CD4-positive, CD25-positive, alpha-beta regulatory T cell (primary cell): Measurements from ENCODE around the gene ASGR2. TPM values are rescaled to one million over a fixed set of nuclear protein-coding genes. Genes with fewer than 3 reads are reported as not detected.
"Not testable (repeated sequence)": the region's sequence is repeated elsewhere in the genome, so short reads cannot be mapped to it uniquely, and the experiment has no call there.

ENCODE experiments used
- ATAC-seq, 2 donors: fragments of 150-1000 bp; cut with Tn5 transposase; one replicate each; pipeline ENCODE4 v1.10.0; 2021; ENCODE audit warnings: low read depth in 2 of 2, moderate number of reproducible peaks in 2 of 2, moderate library complexity in 1 of 2
- DNase-seq, 3 donors: peaks; one replicate each; pipeline versions ENCODE4 v3.0.0 to v3.0.0-alpha.2; 2012 to 2022; ENCODE audit warnings: mixed read lengths in 1 of 3
- H3K27ac ChIP-seq: one replicate; pipeline ENCODE4 v1.7.0; 2013; ENCODE audit warnings: mild to moderate bottlenecking, low read length; ENCODE audit not compliant: insufficient read depth, poor library complexity, severe bottlenecking
- H3K27me3 ChIP-seq: one replicate; pipeline ENCODE4 v1.7.0; 2013; ENCODE audit warnings: low read length; ENCODE audit not compliant: control insufficient read depth, insufficient read depth
- H3K36me3 ChIP-seq: one replicate; pipeline ENCODE4 v1.7.0; 2013; ENCODE audit warnings: mild to moderate bottlenecking, low read length, moderate library complexity; ENCODE audit not compliant: control insufficient read depth, insufficient read depth
- H3K4me1 ChIP-seq: 2 replicates; pipeline ENCODE4 v1.7.0; 2013; ENCODE audit warnings: mild to moderate bottlenecking, low read length; ENCODE audit not compliant: insufficient read depth, control insufficient read depth, poor library complexity, severe bottlenecking
- H3K4me3 ChIP-seq: one replicate; pipeline ENCODE4 v1.7.0; 2013; ENCODE audit warnings: low read depth, mild to moderate bottlenecking, low read length, moderate library complexity
- H3K9me3 ChIP-seq, 2 experiments: 1 replicate in 1 of 2; 2 replicates in 1 of 2; pipeline ENCODE4 v1.7.0; 2013; ENCODE audit warnings: low read length in 2 of 2, mild to moderate bottlenecking in 1 of 2, moderate library complexity in 1 of 2; ENCODE audit not compliant: control insufficient read depth in 2 of 2
- H3K27ac Mint-ChIP-seq, 3 donors: one replicate each; pipeline ENCODE4 v1.8.0; 2020 to 2022; ENCODE audit warnings: mild to moderate bottlenecking in 3 of 3, mixed read lengths in 3 of 3, moderate library complexity in 2 of 3
- H3K27me3 Mint-ChIP-seq: one replicate; pipeline ENCODE4 v1.8.0; 2022; ENCODE audit warnings: mild to moderate bottlenecking, mixed read lengths
- H3K36me3 Mint-ChIP-seq: one replicate; pipeline ENCODE4 v1.8.0; 2020; ENCODE audit warnings: mixed read lengths
- H3K4me1 Mint-ChIP-seq, 4 donors: one replicate each; pipeline ENCODE4 v1.8.0; 2020 to 2022; ENCODE audit warnings: mixed read lengths in 4 of 4, mild to moderate bottlenecking in 1 of 4
- H3K4me3 Mint-ChIP-seq, 4 donors: one replicate each; pipeline ENCODE4 v1.8.0; 2020 to 2022; ENCODE audit warnings: mild to moderate bottlenecking in 4 of 4, mixed read lengths in 4 of 4, moderate library complexity in 3 of 4
- H3K9me3 Mint-ChIP-seq, 7 donors: one replicate each; pipeline ENCODE4 v1.8.0; 2020 to 2022; ENCODE audit warnings: mixed read lengths in 7 of 7, mild to moderate bottlenecking in 3 of 7, moderate library complexity in 2 of 7
- polyA plus RNA-seq, 4 donors: library from polyadenylated mRNA; unstranded; fragments of 300-500 nt; fragmentation: Illumina TruSeq; gene quantifications; one replicate each; pipeline ENCODE4 v1.2.3, GENCODE V29; 2021
- total RNA-seq: library from RNA; stranded (reverse); gene quantifications from one replicate; pipeline ENCODE4 v1.2.3, GENCODE V29; 2022

The ASGR2 gene, protein sequence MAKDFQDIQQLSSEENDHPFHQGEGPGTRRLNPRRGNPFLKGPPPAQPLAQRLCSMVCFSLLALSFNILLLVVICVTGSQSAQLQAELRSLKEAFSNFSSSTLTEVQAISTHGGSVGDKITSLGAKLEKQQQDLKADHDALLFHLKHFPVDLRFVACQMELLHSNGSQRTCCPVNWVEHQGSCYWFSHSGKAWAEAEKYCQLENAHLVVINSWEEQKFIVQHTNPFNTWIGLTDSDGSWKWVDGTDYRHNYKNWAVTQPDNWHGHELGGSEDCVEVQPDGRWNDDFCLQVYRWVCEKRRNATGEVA
- not detected for total RNA-seq
- polyA plus RNA-seq = not detected

DNA sequence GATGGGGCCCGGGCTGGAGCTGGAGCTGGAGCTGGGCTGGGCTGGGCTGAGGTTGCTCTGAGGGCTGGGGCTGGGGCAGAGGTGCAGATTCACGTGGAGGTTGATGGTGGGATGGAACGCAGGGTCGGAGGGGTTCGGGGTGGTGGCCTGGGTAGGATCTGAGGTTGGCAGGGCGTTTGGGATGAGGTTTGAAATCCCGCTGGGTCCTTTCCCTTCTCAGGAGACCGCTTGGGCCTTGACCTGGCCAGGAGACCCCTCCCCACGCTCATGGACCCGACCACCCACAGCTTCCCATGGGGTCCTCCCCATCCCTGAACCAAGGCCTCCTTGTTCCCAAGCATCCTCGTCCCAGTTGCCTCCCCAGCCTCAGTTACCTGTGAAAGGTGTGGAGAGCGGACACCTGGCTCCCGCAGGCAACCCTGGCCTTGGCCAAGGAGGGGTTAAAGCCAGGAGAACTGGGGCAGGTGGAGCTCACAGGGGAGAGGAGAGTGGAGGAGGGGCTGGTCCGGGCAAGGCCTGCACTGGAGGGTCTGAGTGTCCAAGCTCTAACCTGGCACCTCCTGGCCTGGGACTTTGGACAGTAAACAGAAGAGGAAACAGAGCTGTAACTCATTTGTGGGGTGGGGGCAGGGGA, at the start of gene ASGR2:
ASGR2 (minus strand) TSS at position 582 of the 634 bp plus-strand sequence. CDS start 582 bp downstream, outside the sequence.
- no peak within 1 kb of the TSS for H3K4me3 ChIP-seq
- H3K27ac Mint-ChIP-seq = peak within 1 kb of the TSS in 1 of 3 donors; percentile 54
- no peaks in the 10 kb centered on the region for H3K36me3 Mint-ChIP-seq
- H3K27me3 Mint-ChIP-seq = peaks cover 6% of the 10 kb centered on the region
- H3K4me1 ChIP-seq = no peaks in the 10 kb centered on the region
- H3K9me3 ChIP-seq = no peaks in the 10 kb centered on the region
- peaks cover 0 to 2% (median 0%) of the 10 kb centered on the region in 7 donors for H3K9me3 Mint-ChIP-seq
- peaks cover 0 to 6% (median 2%) of the 10 kb centered on the region in 4 donors for H3K4me1 Mint-ChIP-seq
- ATAC-seq (no peak), DNase-seq (no peak)
- H3K4me3 Mint-ChIP-seq = no peak within 1 kb of the TSS
- no peak within 1 kb of the TSS for H3K27ac ChIP-seq
- H3K27me3 ChIP-seq = no peaks in the 10 kb centered on the region
- no peaks in the 10 kb centered on the region for H3K36me3 ChIP-seq

DNA sequence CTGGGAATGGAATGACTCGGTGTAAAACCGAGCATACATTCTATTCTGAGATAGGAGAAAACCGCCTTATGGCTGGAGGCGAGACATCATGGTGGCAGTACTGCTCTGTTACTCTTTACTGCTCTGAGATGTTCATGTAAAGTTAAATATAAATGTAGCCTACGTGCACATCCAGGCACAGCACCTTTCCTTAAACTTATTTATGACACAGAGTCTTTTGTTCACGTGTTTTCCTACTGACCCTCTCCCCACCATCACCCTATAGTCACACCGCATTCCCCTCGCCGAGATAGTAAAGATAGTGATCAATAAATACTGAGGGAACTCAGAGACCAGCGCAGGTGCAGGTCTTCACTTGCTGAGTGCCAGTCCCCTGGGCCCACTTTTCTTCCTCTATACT, 44.9 kb upstream of the ASGR2 start:
- H3K27me3 Mint-ChIP-seq = peaks cover 39% of the 10 kb centered on the region
- H3K27ac ChIP-seq, H3K4me3 ChIP-seq, ATAC-seq, H3K27ac Mint-ChIP-seq, H3K9me3 Mint-ChIP-seq, H3K4me1 Mint-ChIP-seq, H3K36me3 ChIP-seq, H3K4me3 Mint-ChIP-seq, H3K27me3 ChIP-seq, H3K9me3 ChIP-seq, H3K4me1 ChIP-seq, H3K36me3 Mint-ChIP-seq, DNase-seq: not testable (repeated sequence)

- not testable (repeated sequence) for H3K9me3 ChIP-seq, H3K4me1 ChIP-seq, H3K9me3 Mint-ChIP-seq, H3K36me3 Mint-ChIP-seq, DNase-seq, H3K4me1 Mint-ChIP-seq, H3K27ac Mint-ChIP-seq, H3K4me3 ChIP-seq, ATAC-seq, H3K4me3 Mint-ChIP-seq, H3K27me3 ChIP-seq, H3K27ac ChIP-seq, H3K36me3 ChIP-seq
- H3K27me3 Mint-ChIP-seq = peaks cover 42% of the 10 kb centered on the region
These were observed 43.8 kb upstream of the ASGR2 start for GRCh38 chr17:7158424-7158823.

- no peak overlapping the region for H3K27ac Mint-ChIP-seq
- ATAC-seq = no peak
These were observed 41.8 kb upstream of the ASGR2 start for GRCh38 chr17:7156342-7156940.

DNA sequence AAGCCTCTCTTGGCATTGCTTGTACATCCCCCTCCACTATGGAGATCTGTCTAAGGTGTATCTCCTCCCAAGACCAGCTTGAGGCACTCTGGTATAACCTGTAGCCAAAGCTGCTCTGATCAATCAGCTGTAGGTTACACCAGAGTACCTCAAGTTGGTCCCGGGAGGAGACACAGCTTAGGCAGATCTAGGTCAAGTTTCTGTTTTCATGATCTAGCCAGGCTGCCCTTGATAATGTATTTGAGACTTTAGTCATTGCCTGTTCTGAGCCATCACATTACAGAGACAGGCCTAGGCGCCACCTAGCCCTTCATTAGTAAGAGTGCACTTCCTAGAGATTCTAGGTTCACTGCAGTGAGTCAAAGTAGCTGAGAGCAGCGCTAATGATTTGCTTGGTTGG, 33.1 kb upstream of the ASGR2 start:
- DNase-seq (peak in 1 of 3 donors; percentile 44), ATAC-seq (no peak)
- Histone ChIP-seq H3K27ac (no peak overlapping the region), H3K27me3 (no peaks in the 10 kb centered on the region), H3K9me3 (no peaks in the 10 kb centered on the region), H3K4me1 (no peaks in the 10 kb centered on the region), H3K4me3 (no peak overlapping the region), H3K36me3 (no peaks in the 10 kb centered on the region)
- no peaks in the 10 kb centered on the region for H3K36me3 Mint-ChIP-seq
- H3K4me3 Mint-ChIP-seq = no peak overlapping the region
- H3K27me3 Mint-ChIP-seq = peaks cover 8% of the 10 kb centered on the region
- no peaks in the 10 kb centered on the region for H3K9me3 Mint-ChIP-seq
- H3K4me1 Mint-ChIP-seq = peaks cover 0 to 5% (median 0%) of the 10 kb centered on the region in 4 donors
- peak overlapping the region in 2 of 3 donors; percentile 23 to 48 for H3K27ac Mint-ChIP-seq

More at GRCh38 chr17:7156342-7156940, 41.8 kb upstream of the ASGR2 start:
- Mint-ChIP-seq H3K27me3 (peaks cover 45% of the 10 kb centered on the region), H3K9me3 (no peaks in the 10 kb centered on the region), H3K36me3 (no peaks in the 10 kb centered on the region), H3K4me1 (peaks cover 0 to 2% (median 0%) of the 10 kb centered on the region in 4 donors), H3K4me3 (no peak overlapping the region)
- H3K36me3 ChIP-seq = no peaks in the 10 kb centered on the region
- no peaks in the 10 kb centered on the region for H3K9me3 ChIP-seq
- no peaks in the 10 kb centered on the region for H3K4me1 ChIP-seq
- H3K27ac ChIP-seq = no peak overlapping the region
- no peak for DNase-seq
- no peak overlapping the region for H3K4me3 ChIP-seq
- H3K27me3 ChIP-seq = no peaks in the 10 kb centered on the region

DNA sequence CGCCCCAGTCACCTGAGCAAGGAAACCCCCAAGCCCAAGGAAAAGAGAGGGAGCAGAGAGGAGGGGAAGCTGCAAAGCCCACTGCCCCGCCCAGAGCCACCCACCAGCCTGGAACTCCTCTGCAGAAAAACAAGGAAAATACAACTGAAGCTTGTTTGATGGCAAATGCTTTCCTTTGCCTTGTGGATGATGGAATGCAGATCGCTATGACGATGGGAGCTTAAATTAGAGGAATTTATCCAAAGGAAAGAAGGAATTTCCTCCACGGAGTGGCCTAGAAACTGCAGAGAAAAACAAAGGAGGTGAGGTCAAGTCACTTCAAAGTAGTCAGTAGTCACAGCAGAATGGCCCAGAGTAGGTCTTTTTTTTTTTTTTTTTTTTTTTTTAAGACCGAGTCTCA, 31.5 kb upstream of the ASGR2 start:
- Mint-ChIP-seq H3K4me3 (no peak overlapping the region), H3K27me3 (peaks cover 10% of the 10 kb centered on the region), H3K36me3 (no peaks in the 10 kb centered on the region), H3K27ac (no peak overlapping the region), H3K9me3 (no peaks in the 10 kb centered on the region), H3K4me1 (peaks cover 0 to 5% (median 0%) of the 10 kb centered on the region in 4 donors)
- H3K36me3 ChIP-seq = no peaks in the 10 kb centered on the region
- H3K27ac ChIP-seq = no peak overlapping the region
- no peaks in the 10 kb centered on the region for H3K27me3 ChIP-seq
- H3K4me1 ChIP-seq = no peaks in the 10 kb centered on the region
- ATAC-seq (no peak), DNase-seq (no peak)
- H3K9me3 ChIP-seq = no peaks in the 10 kb centered on the region
- H3K4me3 ChIP-seq = no peak overlapping the region

DNA sequence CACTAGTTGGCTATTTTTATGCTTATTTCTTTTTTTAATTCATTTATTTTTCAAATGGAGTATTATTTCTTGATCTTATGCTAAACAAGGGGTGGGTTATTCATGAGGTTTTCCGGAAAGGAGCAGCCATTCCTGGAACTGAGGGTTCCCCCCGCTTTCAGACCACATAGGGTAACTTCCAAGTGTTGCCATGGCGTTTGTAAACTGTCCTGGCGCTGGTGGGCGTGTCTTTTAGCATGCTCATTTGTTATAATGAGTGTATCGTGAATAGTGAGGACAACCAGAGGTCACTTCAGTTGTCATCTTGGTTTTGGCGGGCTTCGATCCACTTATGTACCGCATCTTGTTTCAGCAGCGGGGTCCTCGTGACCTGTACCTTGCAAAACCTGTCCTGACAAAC, 29.6 kb upstream of the ASGR2 start:
- no peaks in the 10 kb centered on the region for H3K9me3 Mint-ChIP-seq
- no peaks in the 10 kb centered on the region for H3K36me3 Mint-ChIP-seq
- no peak for ATAC-seq
- H3K4me1 ChIP-seq = no peaks in the 10 kb centered on the region
- no peaks in the 10 kb centered on the region for H3K27me3 ChIP-seq
- H3K9me3 ChIP-seq = no peaks in the 10 kb centered on the region
- H3K36me3 ChIP-seq = no peaks in the 10 kb centered on the region
- H3K27ac Mint-ChIP-seq = no peak overlapping the region
- H3K4me3 Mint-ChIP-seq = no peak overlapping the region
- peaks cover 0 to 5% (median 0%) of the 10 kb centered on the region in 4 donors for H3K4me1 Mint-ChIP-seq
- H3K4me3 ChIP-seq = no peak overlapping the region
- no peak for DNase-seq
- H3K27me3 Mint-ChIP-seq = peaks cover 16% of the 10 kb centered on the region
- no peak overlapping the region for H3K27ac ChIP-seq
